ENCODE results near the gene SGTB. TPM values are rescaled to one million over a fixed set of nuclear protein-coding genes. Genes with fewer than 3 reads are reported as not detected.
A peak's percentile ranks its signal among the peaks of the same experiment; 100 is the strongest.

Gene SGTB
- total RNA-seq, 6 experiments from 2014 or later, result 1.9 to 5.0 (median 3.9) TPM

DNA sequence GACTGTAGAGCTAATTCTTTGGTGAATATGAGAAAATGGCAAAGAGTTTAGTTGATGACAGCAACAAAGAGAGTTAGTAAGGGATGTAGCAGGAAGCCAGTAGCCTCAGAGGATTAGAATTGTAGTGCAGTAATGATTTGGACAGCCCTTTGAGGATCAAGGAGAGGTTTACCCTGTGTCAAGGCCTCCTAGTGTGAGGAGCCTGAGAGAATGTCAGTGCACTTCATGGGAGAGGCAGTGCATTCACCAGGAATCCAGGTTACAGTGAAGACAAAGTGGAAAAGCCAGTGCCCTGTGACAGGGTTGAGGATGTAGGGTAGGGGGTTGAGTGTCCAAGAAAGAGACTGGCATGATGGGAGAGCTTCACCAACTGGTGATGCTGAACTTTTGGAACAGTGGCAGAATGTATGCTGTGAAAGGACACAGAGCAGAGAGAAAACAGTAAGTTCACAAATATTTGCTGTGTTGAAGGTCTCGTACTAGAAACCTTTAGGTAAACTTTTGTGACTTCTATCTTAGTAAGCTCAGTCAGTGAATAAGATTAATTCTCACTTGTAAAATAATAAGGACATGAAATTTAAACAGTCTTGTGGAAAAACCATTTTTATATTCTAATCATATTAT, 27.4 kb upstream of the SGTB start:
- Histone ChIP-seq H3K27me3 (no peaks in the 10 kb centered on the region), H3K27ac (peak overlapping the region in 1 of 3 donors; percentile 69), H3K36me3 (no peaks in the 10 kb centered on the region), H3K4me1 (peaks cover 0 to 51% (median 8%) of the 10 kb centered on the region in 4 donors), H3K4me3 (no peak overlapping the region), H3K9me3 (no peaks in the 10 kb centered on the region)
- 58% methylated on average over 1 of the region's 1 CpG for WGBS (ENCODE audit: insufficient coverage, low coverage, low lambda C conversion rate, missing lambda C conversion rate)
- ATAC-seq, result peak; percentile 68 to 81 (median 76)
- intact Hi-C loops (cut with DNase I), result no loop called here
- DNase-seq, result no peak
- TF ChIP-seq, protein P1, sequence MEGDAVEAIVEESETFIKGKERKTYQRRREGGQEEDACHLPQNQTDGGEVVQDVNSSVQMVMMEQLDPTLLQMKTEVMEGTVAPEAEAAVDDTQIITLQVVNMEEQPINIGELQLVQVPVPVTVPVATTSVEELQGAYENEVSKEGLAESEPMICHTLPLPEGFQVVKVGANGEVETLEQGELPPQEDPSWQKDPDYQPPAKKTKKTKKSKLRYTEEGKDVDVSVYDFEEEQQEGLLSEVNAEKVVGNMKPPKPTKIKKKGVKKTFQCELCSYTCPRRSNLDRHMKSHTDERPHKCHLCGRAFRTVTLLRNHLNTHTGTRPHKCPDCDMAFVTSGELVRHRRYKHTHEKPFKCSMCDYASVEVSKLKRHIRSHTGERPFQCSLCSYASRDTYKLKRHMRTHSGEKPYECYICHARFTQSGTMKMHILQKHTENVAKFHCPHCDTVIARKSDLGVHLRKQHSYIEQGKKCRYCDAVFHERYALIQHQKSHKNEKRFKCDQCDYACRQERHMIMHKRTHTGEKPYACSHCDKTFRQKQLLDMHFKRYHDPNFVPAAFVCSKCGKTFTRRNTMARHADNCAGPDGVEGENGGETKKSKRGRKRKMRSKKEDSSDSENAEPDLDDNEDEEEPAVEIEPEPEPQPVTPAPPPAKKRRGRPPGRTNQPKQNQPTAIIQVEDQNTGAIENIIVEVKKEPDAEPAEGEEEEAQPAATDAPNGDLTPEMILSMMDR (IDR thresholded peaks at IDR 0.05), result no peak
- TF ChIP-seq POLR2A (IDR thresholded peaks at IDR 0.05), result no peak

DNA sequence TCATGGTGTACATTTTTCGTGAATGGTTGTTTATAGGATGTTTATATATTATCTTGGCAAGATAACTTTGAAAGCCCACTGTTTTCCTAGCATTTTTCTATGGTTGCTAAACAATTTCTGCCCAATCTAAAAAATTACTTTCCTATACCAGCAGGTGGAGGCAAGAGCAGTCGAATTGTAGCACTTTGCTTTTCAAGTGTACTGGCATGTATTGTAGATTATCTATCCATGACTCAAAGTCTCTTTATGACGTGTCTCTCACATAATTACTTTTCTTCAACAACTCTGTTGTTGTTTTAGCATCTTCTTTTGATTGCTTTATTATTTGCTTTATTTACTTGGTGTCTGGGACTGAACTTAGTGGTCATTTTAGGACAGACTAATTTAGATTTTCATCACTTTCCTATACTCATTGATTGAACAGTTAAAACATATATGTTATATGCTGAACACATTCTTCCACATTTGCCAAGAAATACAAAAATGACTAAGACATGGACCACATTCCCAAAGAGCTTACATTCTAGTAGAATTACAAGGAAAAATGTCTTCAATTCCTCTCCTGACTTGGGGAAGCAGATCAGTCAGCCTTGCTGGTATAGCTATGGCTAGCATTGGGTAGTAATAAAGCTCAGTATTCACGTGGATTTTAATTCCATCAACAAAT, 20.8 kb upstream of the SGTB start:
- no peaks in the 10 kb centered on the region for H3K9me3 ChIP-seq
- intact Hi-C loops (cut with DNase I), result no loop called here
- DNase-seq (no peak), ATAC-seq (peak; percentile 74 to 91 (median 85))
- no peaks in the 10 kb centered on the region for H3K36me3 ChIP-seq
- TF ChIP-seq, protein P1 (IDR thresholded peaks at IDR 0.05), result peak; percentile 57 to 63 (median 58)
- no peak for TF ChIP-seq POLR2A (IDR thresholded peaks at IDR 0.05)
- H3K4me1 ChIP-seq, result peaks cover 0 to 11% (median 0%) of the 10 kb centered on the region in 4 donors
- 16% methylated on average over 4 of the region's 4 CpGs for WGBS (ENCODE audit: insufficient coverage, low coverage, low lambda C conversion rate, missing lambda C conversion rate)
- no peak overlapping the region for H3K27ac ChIP-seq
- H3K27me3 ChIP-seq, result no peaks in the 10 kb centered on the region
- no peak overlapping the region for H3K4me3 ChIP-seq

DNA sequence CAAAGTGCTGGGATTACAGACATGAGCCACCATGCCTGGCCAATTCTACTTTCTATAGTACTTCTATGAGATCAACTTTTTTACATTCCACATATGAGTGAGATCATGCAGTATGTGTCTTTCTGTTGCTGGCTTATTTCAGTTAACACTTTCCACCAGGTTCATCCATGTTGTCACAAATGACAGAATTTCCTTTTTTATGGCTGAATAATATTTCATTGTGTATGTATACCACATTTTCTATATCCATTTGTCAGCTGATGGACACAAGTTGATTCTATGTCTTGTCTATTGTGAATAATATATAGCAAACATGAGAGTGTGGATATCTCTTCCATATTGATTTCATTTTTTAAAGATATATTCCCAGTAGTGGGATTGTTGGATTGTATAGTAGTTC, 17.3 kb upstream of the SGTB start:
- intact Hi-C loops (cut with DNase I), result no loop called here
- no peaks in the 10 kb centered on the region for H3K36me3 ChIP-seq
- no peak for ATAC-seq
- H3K27me3 ChIP-seq, result no peaks in the 10 kb centered on the region
- no peaks in the 10 kb centered on the region for H3K9me3 ChIP-seq
- no peak for DNase-seq
- peaks cover 0 to 8% (median 0%) of the 10 kb centered on the region in 4 donors for H3K4me1 ChIP-seq
- H3K27ac ChIP-seq, result no peak overlapping the region
- no peak for TF ChIP-seq POLR2A (IDR thresholded peaks at IDR 0.05)
- TF ChIP-seq, protein P1 (IDR thresholded peaks at IDR 0.05), result no peak
- no peak overlapping the region for H3K4me3 ChIP-seq

DNA sequence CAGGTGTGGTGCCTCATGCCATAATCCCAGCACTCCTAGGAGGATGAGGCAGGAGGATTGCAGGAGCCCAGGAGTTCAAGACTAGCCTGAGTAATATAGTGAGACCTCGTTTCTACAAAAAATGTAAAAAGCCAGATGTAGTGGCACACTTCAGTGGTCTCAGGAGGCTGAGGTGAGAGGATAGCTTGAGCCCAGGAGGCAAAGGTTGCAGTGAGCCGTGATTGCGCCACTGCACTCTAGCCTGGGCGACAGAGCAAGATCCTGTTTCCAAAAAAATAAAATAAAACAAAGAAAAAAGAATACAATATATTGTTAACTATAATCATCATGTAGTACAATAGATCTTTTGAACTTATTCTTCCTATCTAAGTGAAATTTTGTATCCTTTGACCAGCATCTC, 16.4 kb upstream of the SGTB start:
- Histone ChIP-seq H3K4me1 (peaks cover 0 to 8% (median 0%) of the 10 kb centered on the region in 4 donors), H3K9me3 (no peaks in the 10 kb centered on the region), H3K27me3 (no peaks in the 10 kb centered on the region), H3K4me3 (no peak overlapping the region), H3K27ac (no peak overlapping the region), H3K36me3 (no peaks in the 10 kb centered on the region)
- WGBS (ENCODE audit: insufficient coverage, low coverage, low lambda C conversion rate, missing lambda C conversion rate), result 62% methylated on average over 4 of the region's 4 CpGs
- intact Hi-C loops (cut with DNase I), result no loop called here
- no peak for DNase-seq
- peak in 1 of 4 donors; percentile 44 for ATAC-seq
- TF ChIP-seq POLR2A (IDR thresholded peaks at IDR 0.05), result no peak
- TF ChIP-seq, protein P1 (IDR thresholded peaks at IDR 0.05), result no peak

All from right lobe of liver (tissue), 6 donors.